HS-27A (cell line): Measurements from ENCODE around the gene MCL1.
"Not testable (repeated sequence)": the region's sequence is repeated elsewhere in the genome, so short reads cannot be mapped to it uniquely, and the experiment has no call there.

ENCODE experiments used
- DNase-seq: peaks from one replicate; pipeline ENCODE4 v3.0.0-alpha.2; 2012; ENCODE audit warnings: low read depth, missing footprints

Gene MCL1

DNA sequence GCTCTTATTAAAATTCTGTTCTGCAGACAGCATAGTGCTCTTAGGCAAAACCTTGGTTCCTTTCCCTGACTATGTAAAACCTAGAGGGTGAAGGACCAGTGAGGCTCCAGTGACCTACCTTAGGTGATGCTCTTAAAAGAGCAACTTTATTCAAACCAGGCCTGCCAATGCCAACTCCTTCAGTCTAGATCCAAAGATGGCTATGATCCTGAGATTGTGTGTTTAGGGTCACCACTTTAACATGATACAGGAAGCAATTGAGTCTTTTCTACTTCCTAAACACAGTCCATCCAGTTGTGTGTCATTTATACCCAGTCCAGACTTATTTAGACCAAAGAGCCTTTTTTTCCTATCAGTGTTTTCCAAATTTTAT lies 10.8 kb downstream of the MCL1 start:
- DNase-seq = no peak

DNA sequence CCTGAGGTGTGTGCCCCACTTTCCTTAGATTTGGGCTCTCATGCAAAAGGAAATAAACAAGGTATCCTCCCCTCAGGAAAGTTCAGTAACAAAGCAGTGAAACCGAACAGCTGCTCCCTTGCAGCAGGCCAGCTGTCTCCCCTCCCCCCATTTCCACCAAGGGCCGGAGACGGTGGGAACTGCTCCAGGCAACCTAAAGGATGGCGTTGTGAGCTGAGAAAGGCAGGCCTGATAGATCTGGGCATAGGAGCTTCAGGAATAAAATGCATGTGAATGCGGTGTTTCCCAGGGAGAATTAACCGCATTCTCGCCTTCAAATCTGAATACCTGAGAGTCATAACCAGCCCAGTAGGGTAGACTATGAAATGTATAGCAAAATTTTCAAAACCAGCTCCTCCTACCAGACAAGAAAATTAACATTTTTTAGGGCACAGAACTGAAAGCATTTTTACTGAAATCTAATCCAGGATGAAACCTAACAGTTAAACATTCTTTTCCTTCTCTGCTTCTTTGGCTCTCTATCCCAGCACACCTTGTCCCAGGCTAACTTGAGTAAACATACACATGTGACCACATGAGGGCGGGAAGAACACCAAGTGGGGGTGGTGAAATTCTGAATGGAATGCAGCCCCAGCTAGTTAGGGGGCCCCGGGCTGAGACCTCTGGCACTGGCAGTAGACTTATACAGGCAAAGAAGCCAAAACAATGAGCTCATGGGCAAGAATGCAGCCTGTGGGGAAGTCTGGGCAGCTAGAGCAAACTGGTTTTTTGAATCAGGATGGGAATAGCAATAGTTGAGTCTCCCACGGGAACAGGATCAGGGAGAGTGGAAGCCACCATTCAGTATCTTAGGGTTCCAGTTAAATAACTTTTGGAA lies 11.5 kb downstream of the MCL1 start:
- no peak for DNase-seq

DNA sequence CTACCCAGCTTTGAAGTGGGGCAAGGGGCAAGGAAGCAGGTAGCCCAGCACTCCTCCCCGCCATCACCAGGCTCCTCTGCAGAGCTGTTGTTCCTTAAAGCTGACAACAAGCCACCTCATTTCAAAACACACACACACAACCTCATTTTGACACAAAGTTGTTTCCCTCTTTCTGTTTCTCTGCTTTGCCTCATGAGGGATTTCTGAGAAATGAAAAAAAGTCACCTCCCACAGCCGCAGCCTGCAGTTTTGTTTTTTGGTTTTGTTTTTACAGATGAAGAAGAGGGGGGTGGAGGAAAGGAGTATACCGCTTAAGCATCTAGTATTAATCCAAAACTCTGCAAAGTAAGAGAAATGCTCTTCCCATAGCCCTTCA lies 12.1 kb downstream of the MCL1 start:
- DNase-seq = no peak

DNA sequence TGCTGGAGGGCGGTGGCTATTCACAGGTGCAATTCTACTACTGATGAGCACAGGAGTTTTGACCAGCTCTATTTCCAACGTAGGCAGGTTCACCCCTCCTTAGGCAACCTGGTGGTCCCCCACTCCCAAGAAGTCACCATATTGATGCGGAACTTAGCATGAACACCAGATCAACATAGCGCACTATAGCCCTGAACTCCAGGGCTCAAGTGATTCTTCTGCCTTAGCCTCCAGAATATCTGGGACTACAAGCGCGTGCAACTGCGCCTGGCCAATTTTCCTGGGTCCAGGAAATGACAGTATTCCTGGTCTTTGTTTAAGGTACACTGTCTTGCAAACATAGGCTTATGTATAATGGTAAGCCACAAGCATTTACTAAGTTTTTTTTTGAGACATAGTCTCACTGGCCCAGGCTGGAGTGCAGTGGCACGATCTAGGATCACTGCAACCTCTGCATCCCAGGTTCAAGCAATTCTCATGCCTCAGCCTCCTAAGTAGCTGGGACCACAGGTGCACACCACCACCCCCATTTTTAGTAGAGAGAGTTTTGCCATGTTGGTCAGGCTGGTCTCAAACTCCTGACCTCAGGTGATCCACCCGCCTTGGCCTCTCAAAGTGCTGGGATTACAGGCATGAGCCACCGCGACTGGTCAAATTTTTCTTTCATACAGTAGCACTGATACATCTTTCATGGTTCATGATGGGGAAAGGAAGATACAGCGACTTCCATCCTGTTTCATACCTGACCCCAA lies 12.6 kb downstream of the MCL1 start:
- no peak for DNase-seq

DNA sequence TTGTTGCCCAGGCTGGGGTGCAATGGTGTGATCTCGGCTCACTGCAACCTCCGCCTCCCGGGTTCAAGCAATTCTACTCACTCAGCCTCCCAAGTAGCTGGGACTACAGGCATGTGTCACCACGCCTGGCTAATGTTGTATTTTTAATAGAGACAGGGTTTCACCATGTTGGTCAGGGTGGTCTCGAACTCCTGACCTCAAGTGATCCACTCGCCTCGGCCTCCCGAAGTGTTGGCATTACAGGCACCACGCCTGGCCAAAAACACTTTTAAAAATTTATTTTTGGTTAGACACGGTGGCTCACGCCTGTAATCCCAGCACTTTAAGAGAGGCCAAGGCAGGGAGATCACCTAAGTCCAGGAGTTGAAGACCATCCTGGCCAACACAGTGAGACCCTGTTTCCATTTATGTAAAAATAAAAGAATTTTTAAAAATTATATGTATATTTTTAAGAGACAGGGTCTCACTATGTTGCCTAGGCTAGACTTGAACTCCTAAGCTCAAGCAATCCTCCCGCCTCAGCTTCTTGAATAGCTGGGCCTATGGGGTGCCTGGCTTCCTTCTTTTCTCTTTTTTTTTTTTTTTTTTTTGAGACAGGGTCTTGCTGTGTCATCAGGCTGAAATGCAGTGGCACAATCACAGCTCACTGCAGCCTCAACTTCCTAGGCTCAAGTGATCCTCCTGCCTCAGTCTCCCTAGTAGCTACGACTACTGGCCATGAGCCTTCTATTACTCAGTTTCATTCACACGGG lies 14.0 kb downstream of the MCL1 start:
- not testable (repeated sequence) for DNase-seq

DNA sequence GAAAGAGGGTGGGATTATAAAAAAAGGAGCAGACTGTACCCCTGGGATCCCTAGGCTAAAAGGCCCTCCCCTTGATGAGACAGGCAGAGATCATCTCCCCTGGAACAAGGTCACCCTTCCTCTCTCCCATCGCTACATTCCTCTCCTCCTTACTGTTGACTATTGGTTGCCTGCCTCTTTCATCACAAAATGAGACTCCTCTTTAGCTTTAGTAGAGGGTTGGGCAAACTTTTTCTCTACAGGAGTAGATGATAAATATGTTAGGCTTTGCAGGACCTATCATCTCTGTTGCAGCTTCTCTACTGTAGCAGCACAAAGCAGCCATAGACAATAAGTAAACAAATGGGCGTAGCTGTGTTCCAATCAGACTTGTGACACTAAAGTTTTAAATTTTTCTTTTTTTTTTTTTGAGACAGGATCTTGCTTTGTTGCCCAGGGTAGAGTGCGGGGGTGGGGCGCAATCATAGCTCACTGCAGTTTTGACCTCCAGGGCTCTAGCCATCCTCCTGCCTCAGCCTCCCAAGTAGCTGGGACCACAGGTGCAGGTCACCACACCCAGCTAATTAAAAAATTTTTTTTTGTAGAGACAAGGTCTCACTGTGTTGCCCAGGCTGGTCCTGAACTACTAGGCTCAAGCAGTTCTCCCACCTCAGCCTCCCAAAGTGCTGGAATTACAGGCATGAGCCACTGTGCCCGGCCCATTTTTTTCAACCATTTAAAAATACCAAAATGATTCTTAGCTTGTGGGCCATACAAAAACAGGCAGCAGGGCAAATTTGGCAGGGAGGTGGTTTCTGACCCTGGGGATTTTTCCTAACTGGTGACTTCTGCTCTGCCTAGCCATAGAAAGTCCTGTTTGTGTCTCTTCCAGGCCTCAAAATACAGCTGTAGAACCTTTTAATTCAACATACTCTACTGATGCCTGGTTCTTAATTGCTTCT lies 15.1 kb downstream of the MCL1 start:
- DNase-seq = no peak

DNA sequence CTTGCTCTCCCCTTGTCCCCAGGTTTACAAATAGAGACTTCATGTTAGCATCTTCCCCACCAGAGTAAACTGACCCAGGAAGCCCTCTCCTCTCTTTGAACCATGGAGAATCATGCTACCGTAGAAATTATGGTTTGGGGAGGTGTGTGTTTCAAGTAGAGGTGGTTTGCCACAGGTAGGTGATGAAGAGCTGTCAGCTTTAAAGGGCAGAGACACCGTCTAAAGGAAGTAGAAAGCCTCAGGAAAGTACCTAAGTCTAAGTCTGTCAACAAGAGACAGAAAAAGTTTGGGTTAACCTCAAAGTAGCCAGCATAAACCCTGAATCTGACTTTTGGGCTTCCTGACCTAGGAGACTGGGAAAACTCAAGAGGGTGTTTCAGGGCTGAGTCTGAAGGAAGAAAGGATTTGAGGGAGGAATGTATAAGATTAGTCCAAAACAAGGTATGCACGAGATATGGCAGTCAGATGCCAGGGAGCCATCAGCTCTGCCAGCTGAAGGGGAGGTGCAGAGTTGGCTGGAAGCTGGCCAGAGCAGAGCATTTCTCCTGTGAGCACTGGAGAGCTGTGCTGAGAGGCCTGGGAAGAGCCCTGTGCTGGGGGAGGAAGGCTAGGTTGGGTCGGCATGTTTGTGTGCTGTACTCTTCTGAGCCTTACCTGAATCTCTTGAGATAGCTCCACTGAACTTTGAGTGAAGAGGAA lies 15.9 kb downstream of the MCL1 start:
- DNase-seq = no peak

DNA sequence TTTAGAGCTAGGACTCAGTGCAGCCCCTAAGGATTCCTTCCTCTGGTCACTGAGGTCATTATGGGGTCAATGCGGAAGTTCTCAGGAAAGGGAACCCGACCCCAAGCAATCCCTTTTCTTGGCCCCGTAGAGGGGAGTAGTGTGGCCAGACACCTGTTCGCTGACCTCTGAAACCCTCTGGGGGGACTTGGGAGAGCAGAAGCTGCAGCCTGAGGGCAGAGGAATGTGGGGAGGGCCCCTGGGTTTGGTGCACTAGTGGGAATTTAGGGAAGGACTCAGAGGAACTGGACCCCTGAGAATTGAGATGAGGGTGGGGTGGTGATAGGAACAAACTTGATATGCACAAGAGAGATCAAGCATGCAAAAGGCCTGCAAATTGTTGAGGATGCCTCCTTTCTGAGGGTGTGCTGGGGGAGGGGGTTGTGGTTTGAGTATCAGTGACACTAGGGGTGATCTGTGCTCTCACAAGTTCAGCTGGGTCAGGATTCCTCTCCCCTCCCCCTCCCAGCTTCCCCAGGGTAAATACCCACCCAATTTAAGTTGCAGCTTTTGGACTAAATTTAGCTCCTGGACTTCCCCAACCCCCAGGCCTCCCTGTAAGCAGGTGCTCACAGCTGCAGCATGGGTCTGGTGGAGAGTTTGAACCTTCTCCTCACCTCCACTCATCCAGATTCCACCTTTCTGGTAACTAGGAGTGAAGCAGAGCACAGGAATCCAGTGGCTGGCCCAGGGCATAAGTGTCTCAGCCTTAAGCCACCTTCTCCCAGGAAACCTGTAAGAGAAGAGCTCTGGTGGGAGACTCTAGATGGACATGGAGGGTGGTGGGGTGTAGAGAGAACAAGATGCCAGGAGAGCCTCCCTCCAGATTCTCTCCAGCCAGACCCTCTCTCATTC lies 16.7 kb downstream of the MCL1 start:
- DNase-seq = no peak

DNA sequence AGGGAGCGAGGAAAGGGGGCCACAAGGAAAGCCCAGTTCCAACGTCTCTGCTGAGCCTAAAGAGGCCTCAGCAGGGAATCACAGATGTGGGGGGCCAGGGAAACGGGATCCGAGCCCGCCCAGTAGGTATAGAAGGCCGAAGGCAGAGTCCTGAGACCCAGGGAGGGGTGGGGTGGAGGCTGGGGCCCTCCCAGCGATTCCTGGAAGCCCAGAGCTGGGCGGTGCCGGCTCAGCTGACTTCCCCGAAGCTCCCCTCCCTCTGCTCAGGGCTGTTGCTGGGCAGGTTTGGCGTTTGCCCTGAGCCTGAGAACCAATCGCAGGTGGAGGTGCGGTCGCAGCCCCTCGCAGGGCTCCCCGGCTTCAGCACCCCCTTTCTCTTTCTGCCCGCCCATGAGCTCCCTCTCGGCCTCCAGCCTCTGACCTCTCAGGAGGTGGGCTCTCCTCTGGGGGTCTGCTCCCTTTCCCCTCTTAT lies 17.4 kb downstream of the MCL1 start:
- DNase-seq = no peak

DNA sequence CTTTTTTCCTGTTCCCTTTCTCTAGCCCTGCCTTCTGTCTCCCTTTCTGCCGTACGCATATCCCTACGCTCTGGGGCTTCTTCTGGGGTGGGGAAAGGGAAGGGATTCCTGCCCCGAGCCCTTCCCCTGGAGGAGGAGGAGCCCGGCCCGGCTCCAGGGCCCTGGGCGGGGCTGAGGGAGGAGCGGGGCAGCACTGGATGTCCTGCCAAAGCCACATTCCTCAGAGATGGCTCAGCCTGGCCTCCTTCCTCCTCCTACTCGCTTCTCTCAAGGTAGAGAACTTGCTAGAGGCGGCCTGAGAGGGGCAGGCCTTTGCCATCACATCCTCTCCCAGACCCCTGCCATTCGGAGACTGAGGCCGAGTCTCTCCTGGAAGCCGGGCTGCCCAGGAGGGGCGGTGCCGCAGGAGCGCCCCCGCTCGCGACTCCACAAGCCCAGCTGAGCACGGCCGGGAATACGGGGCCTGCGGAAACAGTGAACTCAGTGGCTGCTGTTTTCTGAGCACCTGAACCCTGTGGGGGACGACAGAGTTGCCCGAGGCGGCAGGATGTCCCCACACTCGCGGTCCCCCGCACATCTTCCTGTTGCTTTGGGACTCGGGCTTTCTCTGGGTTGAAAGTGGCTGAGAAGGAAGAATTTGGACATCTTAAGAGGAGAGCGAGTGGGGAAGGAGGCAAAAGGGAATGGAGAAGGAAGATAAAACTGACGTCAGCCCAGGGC lies 18.0 kb downstream of the MCL1 start:
- peak; percentile 95 for DNase-seq

DNA sequence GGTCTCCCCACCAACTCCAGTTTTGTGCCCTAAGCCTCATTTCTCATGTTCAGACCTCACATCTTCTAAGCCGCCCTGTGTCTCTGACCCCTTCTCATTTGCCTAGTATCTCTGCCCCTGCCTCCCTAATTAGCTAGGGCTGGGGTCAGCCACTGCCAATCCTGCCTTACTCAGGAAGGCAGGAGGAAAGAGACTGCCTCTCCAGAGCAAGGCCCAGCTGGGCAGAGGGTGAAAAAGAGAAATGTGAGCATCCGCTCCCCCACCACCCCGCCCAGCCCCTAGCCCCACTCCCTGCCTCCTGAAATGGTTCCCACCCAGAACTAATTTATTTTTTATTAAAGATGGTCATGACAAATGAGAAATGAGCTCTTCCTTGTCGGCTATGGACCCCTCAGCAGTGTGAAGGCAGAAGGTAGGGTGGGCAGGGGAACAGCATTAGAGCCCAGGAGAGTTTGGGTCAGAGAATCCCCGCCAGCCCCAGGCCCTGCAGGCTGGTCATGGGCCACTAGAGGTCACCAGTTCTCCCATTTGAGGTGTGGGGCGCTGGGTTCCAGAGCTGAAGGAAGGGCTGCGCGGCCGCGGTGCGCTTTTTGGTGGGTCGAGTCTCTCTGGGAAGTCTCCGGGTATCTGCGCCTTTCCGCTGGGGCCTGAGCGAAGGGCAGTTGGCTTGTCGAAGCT lies 18.7 kb downstream of the MCL1 start:
- DNase-seq = no peak

DNA sequence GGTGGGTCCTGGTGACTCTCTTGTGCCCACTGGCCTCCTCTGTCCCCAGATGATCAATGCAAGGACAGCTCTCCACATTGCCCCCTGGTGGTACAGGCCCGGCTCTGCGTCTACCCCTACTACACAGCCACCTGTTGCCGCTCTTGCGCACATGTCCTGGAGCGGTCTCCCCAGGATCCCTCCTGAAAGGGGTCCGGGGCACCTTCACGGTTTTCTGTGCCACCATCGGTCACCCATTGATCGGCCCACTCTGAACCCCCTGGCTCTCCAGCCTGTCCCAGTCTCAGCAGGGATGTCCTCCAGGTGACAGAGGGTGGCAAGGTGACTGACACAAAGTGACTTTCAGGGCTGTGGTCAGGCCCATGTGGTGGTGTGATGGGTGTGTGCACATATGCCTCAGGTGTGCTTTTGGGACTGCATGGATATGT lies 19.4 kb downstream of the MCL1 start:
- DNase-seq = no peak

DNA sequence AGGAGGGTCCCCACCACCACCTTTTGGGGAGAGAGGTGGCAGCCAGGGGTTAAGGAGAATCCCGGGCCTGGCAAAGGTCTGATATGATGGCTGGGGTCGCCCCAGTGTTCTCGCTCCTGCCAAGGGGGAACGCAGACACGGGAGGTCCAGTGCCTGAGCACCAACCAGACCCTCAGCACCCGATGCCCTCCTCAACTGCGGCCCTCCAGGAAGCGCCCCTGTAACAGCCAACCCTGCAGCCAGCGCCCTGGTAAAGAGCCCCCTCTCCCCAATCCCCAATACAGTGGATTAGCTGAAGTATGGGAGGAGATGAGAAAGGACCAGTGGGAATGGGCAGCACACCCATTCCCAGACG lies 19.8 kb downstream of the MCL1 start:
- DNase-seq = no peak

DNA sequence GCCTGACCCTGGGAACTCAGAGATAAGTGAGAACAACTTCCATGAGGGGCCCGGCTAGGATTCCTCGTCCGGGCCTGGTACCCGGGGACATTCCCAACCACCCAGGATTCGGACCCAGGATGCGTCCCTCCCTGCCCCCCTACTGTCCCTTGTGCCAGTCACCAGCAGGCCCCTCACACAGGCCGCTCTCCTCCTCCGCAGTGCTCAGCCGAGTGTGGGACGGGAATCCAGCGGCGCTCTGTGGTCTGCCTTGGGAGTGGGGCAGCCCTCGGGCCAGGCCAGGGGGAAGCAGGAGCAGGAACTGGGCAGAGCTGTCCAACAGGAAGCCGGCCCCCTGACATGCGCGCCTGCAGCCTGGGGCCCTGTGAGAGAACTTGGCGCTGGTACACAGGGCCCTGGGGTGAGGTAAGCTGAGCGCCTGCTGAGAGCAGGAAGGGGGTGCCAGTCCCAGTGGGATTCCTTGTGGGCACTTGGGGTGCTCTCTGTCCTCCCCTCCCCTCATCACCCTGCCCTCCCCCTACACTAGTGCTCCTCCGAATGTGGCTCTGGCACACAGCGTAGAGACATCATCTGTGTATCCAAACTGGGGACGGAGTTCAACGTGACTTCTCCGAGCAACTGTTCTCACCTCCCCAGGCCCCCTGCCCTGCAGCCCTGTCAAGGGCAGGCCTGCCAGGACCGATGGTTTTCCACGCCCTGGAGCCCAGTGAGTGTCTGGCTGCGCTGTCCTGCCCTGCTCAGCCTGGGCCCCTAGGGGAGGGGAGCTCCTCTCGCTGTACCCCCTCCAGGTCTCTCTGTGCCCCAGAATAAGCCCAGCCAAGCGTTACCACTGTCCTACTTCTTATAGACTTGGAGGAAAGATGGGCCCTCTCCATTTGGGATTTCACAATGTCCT lies 20.4 kb downstream of the MCL1 start:
- DNase-seq = no peak

DNA sequence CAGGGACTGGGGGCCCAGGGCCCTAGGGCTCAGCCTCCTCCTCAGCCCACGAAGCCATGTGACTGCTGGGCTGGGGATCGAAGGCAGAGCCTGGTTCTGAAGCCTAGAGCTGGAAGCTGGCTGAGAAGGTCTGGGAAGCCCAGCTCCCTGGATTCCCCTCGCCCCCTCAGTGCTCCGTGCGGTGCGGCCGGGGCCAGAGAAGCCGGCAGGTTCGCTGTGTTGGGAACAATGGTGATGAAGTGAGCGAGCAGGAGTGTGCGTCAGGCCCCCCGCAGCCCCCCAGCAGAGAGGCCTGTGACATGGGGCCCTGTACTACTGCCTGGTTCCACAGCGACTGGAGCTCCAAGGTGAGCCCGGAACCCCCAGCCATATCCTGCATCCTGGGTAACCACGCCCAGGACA lies 21.1 kb downstream of the MCL1 start:
- no peak for DNase-seq

DNA sequence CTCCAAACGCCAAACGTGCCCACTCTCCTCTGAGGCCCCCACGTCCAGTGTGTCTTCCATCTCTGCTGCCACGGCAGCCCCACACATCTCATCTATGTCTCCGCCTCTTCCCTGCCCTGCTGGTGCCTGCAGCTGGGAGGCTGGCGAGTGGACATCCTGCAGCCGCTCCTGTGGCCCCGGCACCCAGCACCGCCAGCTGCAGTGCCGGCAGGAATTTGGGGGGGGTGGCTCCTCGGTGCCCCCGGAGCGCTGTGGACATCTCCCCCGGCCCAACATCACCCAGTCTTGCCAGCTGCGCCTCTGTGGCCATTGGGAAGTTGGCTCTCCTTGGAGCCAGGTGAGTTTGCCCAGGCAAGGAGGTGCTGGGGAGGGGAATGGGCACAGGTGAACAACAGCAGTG lies 21.6 kb downstream of the MCL1 start:
- DNase-seq = no peak

DNA sequence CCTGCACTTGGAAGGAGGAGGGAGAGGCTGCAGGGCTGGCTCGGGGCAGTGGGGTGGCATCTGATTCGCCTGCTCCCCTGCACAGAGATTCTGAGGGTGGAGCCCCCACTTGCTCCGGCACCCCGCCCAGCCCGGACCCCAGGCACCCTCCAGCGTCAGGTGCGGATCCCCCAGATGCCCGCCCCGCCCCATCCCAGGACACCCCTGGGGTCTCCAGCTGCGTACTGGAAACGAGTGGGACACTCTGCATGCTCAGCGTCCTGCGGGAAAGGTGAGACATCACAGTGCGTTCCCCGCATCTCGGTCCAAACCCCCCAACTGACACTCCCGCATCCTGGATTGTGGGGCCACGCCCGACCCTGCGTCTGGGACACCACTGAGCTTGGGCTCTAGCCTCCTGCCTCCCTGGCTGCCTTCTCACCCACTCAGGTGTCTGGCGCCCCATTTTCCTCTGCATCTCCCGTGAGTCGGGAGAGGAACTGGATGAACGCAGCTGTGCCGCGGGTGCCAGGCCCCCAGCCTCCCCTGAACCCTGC lies 22.3 kb downstream of the MCL1 start:
- no peak for DNase-seq
